ENCODE data around the gene HIPK3.
"Not testable (repeated sequence)": the region's sequence is repeated elsewhere in the genome, so short reads cannot be mapped to it uniquely, and the experiment has no call there.

Gene HIPK3

DNA sequence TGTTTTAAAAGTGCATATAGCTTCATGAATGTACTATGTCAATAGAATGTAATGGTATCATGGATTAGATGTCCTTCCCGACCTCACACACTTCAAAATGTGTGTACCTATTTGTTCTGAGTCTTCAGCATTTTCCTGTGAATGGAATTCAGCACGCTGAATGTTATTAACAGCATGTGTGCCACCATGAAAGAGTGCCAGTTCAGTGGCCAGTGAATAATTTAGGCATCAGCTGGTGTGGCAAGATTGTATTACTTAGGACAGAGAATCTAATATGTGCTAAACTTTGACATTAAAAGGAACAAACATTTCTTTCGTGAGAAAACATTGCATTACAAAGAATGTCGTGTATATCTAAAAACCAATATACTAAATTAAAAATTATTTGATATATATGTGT is 46.4 kb downstream of the HIPK3 start:
- no peak for DNase-seq (ENCODE audit: low read depth, low spot score)

DNA sequence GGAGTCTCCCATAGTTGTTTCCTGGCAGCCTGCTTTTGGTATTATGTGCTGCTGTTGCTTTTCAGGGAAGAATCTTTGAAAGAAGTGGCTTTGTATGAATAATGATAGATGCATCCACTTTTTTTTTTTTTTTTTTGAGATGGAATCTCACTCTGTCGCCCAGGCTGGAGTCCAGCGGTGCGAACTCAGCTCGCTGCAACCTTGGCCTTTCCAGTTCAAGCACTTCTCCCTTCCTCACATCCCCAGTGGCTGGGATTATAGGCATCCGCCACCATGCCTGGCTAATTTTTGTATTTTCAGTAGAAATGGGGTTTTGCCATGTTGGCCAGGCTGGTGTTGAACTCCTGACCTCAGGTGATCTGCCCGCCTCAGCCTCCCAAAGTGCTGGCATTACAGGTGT is 49.6 kb downstream of the HIPK3 start:
- not testable (repeated sequence) for DNase-seq (ENCODE audit: low read depth, low spot score)

DNA sequence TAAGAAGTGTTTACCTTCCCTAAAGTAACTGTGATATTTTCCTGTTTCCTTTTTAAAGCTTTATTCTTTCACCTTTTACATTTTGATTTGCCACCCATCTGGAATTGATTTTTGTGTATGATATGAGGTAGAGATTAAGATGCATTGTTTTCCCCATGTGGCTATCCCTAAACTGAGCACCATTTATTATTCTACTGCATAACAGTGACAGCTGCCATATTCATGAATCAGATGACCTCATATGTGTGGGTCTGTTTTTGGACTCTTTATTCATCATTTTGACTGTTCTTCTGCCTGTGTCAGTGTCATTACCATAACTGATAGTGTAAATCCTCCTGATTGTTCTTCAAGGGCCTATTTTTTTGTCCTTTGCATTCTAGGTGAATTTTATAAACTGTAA is 50.8 kb downstream of the HIPK3 start:
- DNase-seq (ENCODE audit: low read depth, low spot score), result no peak

DNA sequence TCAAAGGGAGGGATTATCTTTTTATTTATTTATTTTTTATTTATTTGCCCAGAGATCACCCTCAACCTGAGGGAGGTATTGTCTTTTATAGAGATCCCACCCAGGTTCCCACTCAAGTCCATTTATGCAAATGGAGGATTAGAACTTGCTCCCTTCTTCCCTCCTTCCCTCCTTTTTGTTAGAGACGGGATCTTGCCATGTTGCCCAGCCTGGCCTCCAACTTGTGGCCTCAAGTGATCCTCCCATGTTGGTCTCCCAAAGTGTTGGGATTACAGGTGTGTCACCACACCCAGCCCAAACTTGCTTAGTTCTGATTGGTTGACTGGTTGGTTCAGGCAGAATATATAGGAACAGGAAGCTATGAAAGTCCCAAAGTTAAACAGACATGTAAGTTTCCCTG is 51.9 kb downstream of the HIPK3 start:
- DNase-seq (ENCODE audit: low read depth, low spot score), result no peak

DNA sequence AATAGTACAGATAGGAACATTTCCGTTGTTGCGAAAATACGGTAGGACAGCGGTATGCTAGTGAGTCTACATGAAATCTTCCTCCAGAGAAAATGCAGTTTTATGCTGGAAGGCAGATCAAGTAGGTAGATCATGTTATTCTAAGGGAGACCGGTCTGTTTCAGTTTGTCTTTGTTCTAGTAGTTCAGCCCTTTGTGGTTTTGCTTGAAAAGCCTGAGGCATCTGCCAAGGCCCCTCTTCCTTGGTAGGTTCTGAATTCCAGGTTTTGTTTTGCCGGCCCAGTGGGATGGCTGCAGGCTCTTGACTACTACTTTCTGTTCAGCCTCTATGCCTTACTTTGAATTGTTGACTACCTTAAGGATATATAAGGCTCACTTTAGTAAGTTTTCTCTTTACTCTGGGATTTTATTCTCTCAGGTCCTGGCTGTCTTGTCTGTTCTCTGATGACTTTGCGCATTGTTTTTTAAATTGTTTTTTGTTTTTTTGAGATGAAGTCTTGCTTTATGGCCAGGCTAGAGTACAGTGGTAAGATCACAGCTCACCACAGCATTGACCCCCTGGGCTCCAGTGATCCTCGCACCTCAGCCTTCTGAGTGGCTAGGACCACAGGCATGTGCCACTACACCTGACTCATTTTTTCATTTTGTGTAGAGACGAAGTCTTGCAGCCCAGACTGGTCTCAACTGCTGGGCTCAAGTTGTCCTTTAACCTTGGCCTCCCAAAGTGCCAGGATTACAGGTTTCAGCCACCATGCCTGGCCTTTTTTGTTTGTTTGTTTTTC is 53.7 kb downstream of the HIPK3 start:
- DNase-seq (ENCODE audit: low read depth, low spot score), result peak; percentile 22

DNA sequence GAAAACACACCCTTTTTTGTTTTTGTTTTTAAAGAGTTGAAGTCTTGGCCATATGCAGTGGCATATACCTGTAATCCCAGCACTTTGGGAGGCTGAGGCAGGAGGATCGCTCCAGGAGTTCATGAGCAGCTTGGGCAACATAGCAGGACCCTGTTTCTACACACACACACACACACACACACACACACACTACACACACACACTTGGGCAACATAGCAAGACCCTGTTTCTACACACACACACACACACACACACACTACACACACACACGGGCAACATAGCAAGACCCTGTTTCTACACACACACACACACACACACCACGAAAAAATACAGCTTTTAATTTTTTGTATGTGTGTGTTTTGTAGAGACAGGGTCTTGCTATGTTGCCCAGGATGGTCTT is 54.5 kb downstream of the HIPK3 start:
- no peak for DNase-seq (ENCODE audit: low read depth, low spot score)

DNA sequence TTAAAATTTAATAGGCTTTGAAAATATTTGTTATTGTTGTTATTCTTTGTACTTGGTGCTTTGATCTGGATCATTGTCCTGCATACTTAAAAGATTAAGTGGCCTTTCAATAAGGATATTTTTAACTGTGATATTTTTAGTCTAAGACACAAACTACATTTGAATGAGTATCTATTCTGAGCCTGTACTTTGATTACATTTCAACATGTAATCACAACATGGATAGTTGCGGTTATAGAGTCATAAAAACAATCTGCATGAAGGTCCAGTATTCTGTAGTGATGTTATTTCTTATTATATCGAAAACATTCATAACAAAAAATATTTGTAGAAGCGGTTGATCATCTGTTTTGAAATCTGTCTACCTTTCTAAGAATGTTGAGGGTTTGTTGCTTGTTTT is 58.6 kb downstream of the HIPK3 start:
- no peak for DNase-seq (ENCODE audit: low read depth, low spot score)

DNA sequence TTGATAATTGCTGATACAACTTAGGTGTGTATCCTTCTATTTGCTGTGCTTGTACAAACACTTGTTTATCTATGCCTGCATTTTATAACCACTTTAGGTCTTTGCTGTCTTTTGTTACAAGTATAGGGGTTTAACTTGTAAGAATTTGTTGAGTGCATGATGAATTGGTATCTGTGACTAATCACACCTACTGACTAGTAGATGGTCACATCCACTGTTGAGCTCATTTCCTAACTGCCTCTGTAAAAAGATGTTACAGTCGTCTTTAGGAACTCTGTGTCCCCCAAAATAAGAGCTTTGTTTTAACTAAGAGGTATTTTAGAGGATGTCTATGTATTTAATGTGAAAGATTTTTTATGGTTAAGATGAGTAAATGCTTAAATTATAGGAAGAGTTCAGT is 60.5 kb downstream of the HIPK3 start:
- no peak for DNase-seq (ENCODE audit: low read depth, low spot score)

DNA sequence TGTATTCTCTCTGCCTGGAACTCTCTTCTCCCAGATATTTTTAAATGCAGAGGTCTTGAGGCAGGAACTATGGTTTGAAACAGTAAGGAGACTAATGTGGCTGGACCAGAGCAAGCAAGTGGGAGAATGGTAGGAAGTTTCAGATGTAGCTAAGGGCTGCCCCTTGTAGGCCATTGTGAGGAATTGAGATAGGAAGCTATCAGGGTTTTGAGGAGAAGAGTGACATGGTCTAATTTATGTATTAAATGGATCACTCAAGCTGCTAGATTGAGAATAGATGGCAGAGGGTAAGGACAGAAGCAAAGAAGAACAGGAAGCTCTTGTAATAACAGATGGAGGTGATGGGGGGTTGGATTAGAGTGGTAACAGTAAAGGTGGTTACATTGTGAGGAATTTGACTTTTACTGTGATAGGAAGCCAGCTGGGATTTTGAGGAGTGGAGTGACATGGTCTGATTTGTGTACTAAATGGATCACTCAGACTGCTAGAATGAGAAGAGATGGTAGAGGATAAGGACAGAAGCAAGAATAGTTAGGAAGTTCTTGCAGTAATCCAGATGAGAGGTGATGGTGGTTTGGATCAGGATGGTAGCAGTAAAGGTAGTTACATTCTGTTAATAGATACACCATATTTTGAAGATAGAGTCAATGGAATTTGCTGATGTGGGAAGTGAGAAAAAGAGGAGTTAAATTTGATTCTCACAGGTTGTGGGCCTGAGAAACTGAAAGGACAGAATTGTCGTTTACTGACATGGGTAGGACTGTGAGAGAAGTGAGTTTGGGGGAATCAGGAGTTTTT is 63.0 kb downstream of the HIPK3 start:
- no peak for DNase-seq (ENCODE audit: low read depth, low spot score)

DNA sequence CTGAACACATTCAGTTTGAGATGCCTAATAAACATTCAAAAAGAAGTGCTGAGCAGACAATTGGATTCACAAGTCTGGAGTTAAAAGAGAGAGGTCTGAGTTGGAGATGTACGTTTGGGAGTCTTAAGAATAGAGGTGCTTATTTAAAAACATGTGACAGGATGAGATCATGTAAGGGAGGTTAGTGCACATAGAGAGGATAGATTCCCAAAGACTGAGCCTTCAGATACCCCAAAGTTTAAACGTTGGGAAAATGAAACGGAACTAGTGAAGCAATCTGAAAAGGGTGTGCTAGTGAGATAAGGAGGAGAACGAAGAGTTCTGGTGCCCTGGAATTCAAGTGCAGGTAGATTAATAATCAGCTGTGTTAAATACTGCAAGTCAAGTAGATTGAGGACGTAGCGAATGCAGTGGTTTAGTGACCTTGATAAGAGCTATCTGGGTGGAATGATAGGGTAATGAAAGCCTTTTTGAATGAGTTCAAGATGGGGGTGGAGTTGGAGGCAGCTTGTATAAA is 63.7 kb downstream of the HIPK3 start:
- no peak for DNase-seq (ENCODE audit: low read depth, low spot score)

DNA sequence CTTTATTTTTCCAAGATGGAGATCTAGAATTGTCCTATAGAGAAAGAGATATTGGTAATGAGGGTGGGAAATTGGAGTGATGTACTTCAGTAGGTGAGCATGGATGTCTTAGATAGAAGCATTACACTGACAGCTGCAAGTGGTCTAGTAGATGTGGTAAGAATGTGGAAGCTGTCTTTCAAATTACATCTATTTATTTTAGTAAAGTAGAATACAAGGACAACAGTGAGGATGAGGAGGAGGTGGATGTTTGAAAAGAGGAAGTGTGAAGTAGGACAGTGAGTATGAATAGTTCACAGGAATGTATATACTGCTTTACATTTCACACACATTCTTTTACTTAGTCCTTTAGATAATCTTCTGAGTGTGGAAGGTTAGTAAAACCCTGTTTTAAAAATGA is 64.2 kb downstream of the HIPK3 start:
- DNase-seq (ENCODE audit: low read depth, low spot score), result no peak

DNA sequence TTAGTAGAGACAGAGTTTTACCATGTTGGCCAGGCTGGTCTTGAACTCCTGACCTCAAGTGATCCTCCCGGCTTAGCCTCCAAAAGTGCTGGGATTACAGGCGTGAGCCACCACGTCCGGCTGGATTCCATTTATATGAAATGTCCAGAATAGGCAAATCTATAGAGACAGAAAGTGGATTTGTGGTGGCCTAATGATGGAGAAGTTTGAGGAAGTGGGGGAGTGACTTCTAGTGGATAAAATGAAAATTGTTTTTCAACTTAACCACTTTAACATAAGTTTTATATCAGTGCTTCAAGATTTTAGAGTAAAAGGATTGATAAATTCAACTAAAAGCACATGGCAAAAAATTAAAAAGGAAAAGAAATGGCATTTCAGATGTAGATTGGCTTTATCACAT is 66.2 kb downstream of the HIPK3 start:
- DNase-seq (ENCODE audit: low read depth, low spot score), result no peak

DNA sequence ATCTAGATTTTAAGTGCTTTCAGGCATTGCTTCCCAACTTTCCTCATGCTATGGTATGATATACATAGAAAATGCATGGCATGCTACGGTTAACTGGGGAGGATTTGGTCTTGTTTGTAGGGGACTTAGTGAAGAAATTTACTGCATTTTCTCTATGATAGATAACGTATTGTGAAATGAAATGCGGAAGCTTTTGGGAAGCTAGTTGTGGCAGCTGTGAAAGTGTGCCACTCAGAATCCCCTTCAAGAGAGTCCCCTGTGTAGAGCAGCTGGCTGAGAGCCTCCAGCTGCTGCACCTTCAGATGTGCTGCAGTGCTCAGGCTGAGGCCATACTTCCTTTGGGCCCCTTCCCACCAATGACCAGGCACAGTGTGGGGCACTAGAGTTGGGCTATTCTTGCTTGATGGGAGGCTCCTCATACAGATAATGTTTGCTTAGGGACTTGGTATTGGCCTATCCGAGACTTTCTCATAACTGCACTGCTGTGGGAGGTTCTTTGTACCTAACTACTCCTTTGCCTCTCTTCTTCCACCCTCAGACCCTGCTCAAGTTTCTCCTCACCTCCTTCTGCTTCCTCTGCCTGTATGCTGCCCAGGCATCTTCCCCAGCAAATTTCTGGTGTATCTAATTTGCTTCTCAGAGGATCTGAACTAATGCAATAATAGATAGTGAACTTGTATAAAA is 67.3 kb downstream of the HIPK3 start:
- DNase-seq (ENCODE audit: low read depth, low spot score), result no peak

DNA sequence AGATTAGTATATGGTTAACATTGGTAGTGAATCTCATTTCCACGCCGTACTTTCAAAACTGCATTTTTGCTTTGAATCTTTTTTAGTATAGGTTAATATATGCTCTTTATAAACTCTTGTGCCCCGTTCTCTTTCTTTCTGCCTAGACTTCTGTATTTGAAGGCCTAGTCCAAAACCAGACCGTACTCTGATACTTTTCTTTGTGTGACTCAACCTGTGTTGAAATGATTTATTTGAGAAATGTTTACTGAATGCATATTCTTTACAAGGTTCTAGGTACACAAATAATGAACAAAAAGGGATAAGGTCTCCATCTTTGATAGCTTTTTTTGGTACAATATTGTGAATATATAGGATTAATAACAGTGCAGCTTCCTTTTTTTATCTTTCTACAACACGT is 68.3 kb downstream of the HIPK3 start:
- DNase-seq (ENCODE audit: low read depth, low spot score), result no peak

DNA sequence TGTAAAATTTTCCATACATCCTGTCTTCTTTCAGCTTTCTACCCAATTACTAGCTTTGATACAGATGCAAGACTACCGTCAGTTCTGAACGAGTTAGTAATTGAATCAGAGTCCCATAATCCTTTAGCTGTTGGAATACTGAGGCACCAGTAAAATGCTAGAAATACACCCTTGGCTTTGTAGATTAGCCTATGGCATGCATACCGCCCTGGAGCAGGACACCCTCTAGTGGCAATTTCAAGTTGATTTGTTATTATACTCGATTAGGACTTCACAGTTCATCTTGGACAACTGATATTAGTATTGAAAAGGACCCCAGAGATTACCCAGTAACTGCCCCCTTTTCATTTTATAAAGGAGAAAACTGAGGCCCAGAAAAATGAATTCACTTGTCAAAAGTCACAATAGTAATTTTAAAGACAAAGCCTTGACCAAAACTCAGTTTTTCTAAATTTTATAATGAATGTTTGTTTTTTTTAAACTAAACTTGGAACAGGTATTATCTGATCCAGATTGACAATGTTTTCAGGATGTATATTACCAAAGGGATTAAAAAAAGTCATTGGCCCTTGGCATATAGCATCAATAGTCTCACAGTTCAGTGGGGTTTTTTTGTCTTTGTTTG is 72.6 kb downstream of the HIPK3 start:
- peak; percentile 26 for DNase-seq (ENCODE audit: low read depth, low spot score)

DNA sequence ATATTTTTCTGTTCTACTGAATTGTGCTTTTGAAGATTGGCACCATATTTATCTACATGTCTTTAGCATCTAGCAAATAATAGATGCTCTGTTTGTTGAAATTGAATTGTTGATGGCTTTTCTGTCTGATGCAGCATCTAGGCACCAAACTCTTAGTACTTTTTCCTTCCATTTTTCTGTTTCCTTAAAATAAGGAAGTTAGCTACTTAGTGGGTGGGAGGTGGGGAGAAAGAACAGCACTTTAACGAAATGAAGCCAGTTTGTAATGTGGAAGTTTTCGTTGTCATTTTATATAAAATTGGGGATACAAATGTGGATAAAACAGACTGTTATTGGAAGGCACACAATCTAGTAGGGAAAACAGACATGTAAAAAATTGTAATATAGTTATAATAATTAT is 76.6 kb downstream of the HIPK3 start:
- DNase-seq (ENCODE audit: low read depth, low spot score), result no peak

DNA sequence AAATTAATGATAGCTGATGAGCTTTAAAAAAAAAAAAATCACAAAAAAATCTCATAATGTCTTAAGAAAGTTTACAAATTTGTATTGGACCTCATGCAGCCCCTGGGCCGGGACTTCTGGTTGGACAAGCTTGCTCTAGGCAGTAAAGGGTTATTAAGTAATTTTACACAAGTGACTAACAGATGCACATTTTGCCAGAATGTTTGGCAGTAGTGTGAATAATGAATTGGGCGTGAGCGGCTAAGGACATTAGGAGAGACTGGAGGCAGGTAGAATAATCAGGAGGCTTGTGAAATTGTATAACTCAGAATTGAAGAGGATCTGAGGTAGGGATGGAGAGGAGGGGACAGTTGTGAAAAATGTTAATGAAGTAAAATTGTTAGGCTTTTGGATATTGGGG is 77.4 kb downstream of the HIPK3 start:
- no peak for DNase-seq (ENCODE audit: low read depth, low spot score)

DNA sequence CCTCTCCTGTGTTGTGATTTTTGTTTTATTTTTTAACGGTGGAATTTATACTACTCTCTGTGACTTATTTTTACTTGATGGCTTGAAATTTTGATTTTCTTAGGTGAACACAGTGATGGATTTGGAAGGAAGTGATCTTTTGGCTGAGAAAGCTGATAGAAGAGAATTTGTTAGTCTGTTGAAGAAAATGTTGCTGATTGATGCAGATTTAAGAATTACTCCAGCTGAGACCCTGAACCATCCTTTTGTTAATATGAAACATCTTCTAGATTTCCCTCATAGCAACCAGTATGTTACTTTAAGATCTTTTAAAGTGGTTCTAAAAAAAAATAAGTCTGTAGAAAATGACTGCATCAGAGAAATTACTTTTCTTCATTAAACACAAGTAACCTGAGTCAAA is 82.1 kb downstream of the HIPK3 start:
- DNase-seq (ENCODE audit: low read depth, low spot score), result no peak

DNA sequence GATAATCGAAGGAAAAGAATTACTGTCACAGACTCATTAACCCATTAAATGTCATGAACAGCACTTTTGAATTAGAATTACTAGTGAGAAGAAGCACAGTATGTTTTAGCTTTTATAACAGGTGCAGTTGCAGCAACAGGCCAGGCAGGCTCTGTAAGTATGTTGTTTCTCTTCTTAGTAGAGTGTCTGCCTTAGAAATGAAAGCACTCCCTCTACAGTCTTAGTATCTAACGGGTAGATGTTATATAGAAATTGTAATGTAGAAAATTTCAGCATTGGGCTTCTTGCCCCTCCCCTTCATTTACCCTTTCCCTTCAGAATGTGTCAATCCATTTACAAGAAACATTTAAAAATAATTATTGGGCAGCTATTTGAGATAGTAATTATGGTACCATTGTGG is 87.4 kb downstream of the HIPK3 start:
- no peak for DNase-seq (ENCODE audit: low read depth, low spot score)

DNA sequence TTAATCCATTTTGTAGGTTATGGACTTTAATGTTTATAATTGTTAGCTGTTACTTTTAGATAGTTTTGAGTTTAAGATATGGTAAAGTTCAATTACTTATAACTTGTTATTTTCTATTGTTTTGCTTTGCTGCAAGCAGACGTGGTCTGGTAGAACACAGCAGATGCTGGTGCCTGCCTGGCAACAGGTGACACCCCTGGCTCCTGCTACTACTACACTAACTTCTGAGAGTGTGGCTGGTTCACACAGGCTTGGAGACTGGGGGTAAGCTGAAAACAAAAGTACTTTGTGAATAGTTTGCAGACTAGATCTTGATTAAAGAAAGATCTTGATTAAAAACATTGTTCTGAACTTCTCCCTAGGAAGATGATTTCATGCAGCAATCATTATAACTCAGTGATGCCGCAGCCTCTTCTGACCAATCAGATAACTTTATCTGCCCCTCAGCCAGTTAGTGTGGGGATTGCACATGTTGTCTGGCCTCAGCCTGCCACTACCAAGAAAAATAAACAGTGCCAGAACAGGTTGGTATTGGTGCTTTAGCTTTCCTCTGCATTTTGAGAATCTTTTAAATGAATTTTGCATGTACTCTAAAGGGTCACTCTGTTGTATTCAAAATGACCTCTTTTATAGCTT is 90.4 kb downstream of the HIPK3 start:
- no peak for DNase-seq (ENCODE audit: low read depth, low spot score)

DNA sequence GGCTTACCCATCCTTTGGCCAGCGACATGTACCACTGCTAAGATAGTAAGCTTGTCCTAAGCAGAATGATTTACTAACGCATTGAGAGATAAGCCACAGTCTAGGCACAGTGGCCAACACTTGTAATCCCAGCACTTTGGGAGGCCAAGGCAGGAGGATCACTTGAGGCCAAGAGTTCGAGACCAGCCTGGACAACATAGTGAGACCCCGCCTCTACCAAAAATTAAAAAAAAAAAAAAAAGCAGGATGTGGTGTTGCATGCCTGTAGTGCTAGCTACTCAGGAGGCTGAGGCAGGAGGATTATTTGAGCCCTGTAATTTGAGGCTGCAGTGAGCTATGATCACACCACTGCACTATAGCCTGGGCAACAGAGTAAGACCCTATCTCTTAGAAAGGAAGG is 93.1 kb downstream of the HIPK3 start:
- no peak for DNase-seq (ENCODE audit: low read depth, low spot score)
